Frontal cortex (tissue), 4 donors: ENCODE measurements around the gene NDUFA11. TPM values are rescaled to one million over a fixed set of nuclear protein-coding genes. Genes with fewer than 3 reads are reported as not detected.
"Not testable (repeated sequence)": the region's sequence is repeated elsewhere in the genome, so short reads cannot be mapped to it uniquely, and the experiment has no call there.

Experiments used
- DNase-seq, 2 donors: peaks; one replicate each; pipeline ENCODE4 v3.0.0; 2012; ENCODE audit warnings: low spot score in 2 of 2
- FAIRE-seq: peaks from 2 replicates; lab custom pipeline; 2012; peaks lifted over from hg19 to GRCh38; lab: Jason Lieb, UNC
- total RNA-seq: library from RNA; depleted of rRNA; stranded (reverse); fragments of >200 nt; gene quantifications from one replicate; pipeline ENCODE4 v1.2.3, GENCODE V29; 2014
- donor health status: control.
- donor health status: control.
- donor health status: control.

Gene NDUFA11
- total RNA-seq, 1 donor from 2014 or later: 97.8 TPM

DNA sequence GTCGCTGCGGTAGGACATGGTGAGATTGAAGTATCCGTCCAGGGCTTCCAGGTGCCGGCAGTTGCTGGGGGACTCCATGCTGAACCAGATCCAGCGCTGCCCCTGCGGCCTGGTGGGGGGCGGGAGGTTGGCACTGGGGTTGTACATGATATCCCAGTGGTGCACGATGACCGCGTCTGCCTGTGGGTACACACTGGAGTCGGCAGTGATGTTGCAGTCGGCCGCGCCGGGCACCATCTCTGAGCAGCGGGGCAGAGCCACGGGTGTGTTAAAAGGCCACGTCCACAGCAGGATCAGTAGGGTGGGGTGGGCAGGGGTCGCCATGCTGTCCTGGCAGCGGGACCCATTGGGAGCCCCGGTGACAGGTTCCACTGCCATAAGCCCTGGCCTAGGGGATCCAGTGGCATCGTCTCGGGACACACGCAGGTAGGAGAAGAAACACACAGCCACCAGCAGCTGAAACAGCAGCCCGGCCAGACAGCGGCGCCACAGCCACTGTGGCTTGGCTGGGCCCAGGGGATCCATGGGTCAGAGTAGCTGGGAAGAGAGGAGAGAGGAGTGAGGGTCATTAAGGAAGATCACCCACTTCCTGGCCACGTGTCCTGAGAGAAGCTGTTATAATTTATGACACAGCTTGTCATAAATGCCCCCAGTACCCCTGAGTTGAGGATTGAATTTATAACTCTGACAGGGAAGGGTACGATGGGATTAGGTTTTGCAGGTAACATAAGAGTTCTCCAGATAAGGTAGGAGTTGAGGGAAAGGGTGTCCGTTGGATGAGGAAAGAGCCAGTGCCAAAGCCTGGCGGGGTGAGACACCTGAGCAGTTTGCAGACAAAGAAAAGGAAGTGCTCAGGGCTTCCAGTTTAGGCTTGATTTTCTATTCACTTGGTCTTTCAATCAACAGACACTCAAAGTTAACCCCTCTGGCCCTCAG lies 36.1 kb downstream of the NDUFA11 start:
- FAIRE-seq (no peak), DNase-seq (no peak)

GRCh38 chr19:5865772-5866171 lies 37.8 kb downstream of the NDUFA11 start:
- DNase-seq (no peak), FAIRE-seq (no peak)

- FAIRE-seq (no peak), DNase-seq (peak in 1 of 2 donors; percentile 7)
These were observed 38.7 kb downstream of the NDUFA11 start for GRCh38 chr19:5864725-5865486.

DNA sequence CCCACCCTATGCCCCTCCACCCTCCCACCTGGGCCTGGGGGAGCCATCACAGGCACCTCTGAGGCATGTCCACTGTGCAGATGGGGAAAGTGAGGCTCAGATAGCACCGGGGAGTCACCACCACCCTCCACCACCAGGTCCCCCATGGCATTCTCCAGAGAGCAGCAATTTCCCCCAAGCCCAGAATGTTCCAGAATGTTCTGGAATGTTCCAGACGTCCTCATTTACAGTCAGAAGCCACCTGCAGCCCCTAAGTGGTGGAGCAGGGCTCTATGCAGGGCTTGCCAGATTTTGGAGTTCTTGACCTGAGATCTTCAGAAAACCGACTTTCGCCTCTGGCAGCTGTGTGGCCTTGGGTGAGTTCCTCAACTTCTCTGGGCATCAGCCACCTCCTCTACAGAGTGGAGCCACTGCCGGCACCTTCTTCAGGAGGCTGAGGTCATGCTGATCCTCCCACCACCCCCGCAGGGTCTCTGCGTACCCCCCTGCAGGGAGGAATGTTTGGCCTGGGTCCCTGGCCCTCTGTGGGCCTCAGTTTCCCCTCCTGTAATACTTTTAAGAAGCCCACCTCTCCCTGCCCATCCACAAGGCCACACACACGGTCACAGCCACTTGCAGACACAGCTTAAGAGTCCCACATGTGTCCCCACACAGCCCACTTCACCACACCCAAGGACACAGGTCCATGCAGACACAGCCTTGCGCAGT lies 39.4 kb downstream of the NDUFA11 start:
- FAIRE-seq (no peak), DNase-seq (no peak)

DNA sequence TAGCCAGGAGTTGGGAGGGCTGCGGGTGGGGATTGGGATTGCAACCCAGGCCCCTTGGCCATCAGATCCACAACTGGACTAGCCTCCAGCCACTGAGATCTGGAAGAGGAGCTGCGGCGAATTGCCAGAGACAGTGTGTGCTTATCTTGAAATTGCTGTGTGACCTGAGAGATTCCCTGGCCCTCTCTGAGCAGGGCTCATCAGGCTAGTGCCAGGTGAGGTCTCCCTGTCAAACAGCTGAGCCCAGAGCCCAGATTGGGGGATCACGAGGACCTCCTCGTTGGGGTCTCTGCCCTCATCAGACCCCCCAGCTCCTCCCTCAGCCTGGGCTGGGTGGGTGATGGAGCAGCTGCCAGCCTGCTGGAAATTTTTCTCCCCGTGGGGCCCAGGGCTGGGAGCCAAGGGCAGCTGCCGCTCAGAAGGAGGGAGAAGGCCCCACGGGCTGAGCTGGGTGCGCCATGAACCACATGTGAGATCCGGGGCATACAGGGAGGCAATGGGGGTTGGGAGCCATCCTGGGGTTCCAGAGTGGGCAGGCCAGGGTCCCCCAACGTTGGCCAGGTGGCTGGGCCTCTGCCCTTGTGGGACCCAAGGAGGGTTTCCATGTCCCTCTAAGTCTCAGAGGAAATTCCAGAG lies 40.4 kb downstream of the NDUFA11 start:
- no peak for FAIRE-seq
- no peak for DNase-seq

DNA sequence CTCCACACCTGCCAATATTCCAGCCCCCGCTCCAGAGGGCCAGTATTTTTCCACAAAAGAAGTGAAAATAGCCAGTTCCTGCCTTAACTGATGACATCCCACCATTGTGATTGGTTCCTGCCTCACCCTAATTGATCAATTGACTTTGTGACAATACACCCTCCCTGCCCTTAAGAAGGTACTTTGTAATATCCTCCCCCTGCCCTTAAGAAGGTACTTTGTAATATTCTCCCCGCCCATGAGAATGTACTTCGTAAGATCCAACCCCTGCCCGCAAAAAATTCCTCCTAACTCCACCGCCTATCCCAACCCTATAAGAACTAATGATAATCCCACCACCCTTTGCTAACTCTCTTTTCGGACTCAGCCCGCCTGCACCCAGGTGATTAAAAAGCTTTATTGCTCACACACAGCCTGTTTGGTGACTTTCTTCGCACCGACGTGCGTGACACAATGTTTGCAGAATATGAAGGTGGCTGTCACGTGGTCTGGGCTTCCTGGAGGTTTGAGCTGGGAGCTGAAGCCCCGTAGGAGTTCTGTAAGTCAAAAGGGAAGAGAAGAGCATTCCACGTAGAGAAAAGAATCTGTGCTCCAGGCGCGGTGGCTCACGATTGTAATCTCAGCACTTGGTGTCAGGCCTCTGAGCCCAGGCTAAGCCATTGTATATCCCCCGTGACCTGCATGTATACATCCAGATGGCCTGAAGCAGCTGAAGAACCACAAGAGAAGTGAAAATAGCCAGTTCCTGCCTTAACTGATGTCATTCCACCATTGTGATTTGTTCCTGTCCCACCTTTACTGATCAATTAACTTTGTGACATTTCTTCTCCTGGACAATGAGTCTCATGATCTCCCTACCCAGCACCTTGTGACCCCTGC lies 46.1 kb downstream of the NDUFA11 start:
- FAIRE-seq (no peak), DNase-seq (no peak)

DNA sequence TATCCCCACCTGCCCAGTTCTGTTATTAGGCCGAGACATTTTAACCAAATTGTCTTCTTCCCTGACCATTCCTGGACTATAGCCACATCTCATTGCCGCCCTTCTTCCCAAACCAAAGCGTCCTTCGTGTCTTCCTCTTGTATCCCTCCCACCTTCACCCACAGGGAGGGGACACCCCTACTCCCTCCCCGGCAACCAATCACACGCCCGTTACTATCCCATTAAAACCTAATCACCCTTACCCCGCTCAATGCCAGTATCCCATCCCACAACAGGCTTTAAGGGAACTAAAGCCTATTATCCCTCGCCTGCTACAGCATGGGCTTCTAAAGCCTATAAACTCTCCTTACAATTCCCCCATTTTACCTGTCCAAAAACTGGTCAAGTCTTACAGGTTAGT lies 48.4 kb downstream of the NDUFA11 start:
- not testable (repeated sequence) for FAIRE-seq, DNase-seq

DNA sequence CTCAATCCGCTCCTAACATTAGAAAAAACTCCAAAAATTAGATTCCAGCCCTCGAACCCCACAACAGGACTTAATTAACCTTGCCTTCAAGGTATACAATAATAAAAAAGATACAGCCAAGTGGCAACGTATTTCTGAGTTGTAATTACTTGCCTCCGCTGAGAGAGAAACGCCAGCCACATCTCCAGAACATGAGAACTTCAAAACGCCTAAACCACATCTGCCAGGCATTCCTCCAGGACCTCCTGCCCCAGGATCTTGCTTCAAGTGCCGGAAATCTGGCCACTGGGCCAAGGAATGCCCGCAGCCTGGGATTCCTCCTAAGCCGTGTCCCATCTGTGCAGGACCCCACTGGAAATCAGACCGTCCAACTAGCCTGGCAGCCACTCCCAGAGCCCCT lies 49.5 kb downstream of the NDUFA11 start:
- not testable (repeated sequence) for FAIRE-seq

GRCh38 chr19:5851302-5851701 lies 52.3 kb downstream of the NDUFA11 start, which contains the start of gene FUT3:
TSS of gene FUT3 (minus strand) at chr19:5851449.
- DNase-seq: no peak
- FAIRE-seq: no peak

More for the DNA sequence above, 49.5 kb downstream of the NDUFA11 start:
- DNase-seq: not testable (repeated sequence)

- DNase-seq (no peak), FAIRE-seq (no peak)
These were observed 52.8 kb downstream of the NDUFA11 start for GRCh38 chr19:5850743-5851293.

DNA sequence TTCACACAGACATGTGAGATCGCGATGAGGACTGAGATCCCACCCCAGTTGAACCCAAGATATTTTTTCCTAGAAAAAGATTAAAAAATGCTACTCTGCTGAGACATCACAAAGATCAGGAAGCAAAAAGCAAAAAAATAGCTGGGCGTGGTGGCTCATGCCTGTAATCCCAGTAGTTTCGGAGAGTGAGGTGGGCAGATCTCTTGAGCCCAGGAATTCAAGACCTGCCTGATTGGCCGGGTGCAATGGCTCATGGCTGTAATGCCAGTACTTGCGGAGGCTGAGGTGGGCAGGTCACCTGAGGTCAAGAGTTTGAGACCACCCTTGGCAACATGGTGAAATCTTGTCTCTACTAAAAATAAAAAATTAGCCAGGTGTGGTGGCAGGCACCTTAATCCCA lies 53.4 kb downstream of the NDUFA11 start:
- FAIRE-seq (no peak), DNase-seq (no peak)

DNA sequence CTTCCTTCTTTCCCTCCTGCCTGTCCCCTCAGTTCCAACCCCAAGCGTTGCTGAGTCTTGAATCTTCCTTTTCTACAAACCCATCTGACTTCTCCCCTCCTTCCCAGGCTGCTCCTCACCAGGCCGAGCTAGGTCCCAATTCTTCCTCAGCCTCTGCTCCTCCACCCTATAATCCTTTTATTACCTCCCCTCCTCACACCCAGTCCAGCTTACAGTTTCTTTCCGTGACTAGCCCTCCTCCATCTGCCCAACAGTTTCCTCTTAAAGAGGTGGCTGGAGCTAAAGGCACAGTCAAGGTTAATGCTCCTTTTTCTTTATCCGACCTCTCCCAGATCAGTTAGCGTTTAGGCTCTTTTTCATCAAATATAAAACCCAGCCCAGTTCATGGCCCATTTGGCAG lies 55.0 kb downstream of the NDUFA11 start:
- FAIRE-seq, DNase-seq: not testable (repeated sequence)

- FAIRE-seq, DNase-seq: not testable (repeated sequence)
These were observed 55.7 kb downstream of the NDUFA11 start for GRCh38 chr19:5847846-5848245.

Other genes with a start within 250 kb of the NDUFA11 start
- 15.1 TPM for gene MICOS13, start 223.3 kb downstream of the NDUFA11 start, total RNA-seq
- gene HSD11B1L, start 222.8 kb downstream of the NDUFA11 start, total RNA-seq: 27.3 TPM
- 262 TPM for gene RPL36, start 213.5 kb downstream of the NDUFA11 start, total RNA-seq
- gene LONP1, start 183.6 kb downstream of the NDUFA11 start, total RNA-seq: 39.9 TPM
- 0.41 TPM for gene CATSPERD, start 183.2 kb downstream of the NDUFA11 start, total RNA-seq
- 0.41 TPM for gene PRR22, start 119.0 kb downstream of the NDUFA11 start, total RNA-seq
- 13.9 TPM for gene DUS3L, start 112.6 kb downstream of the NDUFA11 start, total RNA-seq
- gene NRTN, start 98.7 kb downstream of the NDUFA11 start, total RNA-seq: not detected
- gene FUT6, start 64.1 kb downstream of the NDUFA11 start, total RNA-seq: not detected
- not detected for gene FUT3, start 52.3 kb downstream of the NDUFA11 start, total RNA-seq
- gene FUT5, start 33.2 kb downstream of the NDUFA11 start, total RNA-seq: not detected
- gene VMAC, start 1.1 kb upstream of the NDUFA11 start, total RNA-seq: 3.7 TPM
- gene CAPS, start 10.5 kb upstream of the NDUFA11 start, total RNA-seq: 2.4 TPM
- gene RANBP3, start 74.3 kb upstream of the NDUFA11 start, total RNA-seq: 41.6 TPM
- gene RFX2, start 206.7 kb upstream of the NDUFA11 start, total RNA-seq: 5.7 TPM
- not detected for gene ACSBG2, start 231.9 kb upstream of the NDUFA11 start, total RNA-seq